NCI-H2029 treated with DMSO at 0.1 percent for 48 hours (cell line): ENCODE results near the gene ZFYVE21.
A peak's percentile ranks its signal among the peaks of the same experiment; 100 is the strongest.

ENCODE experiments used
- DNase-seq: peaks from one replicate; lab custom pipeline; 2025; lab: John Stamatoyannopoulos, UW

The ZFYVE21 gene

GRCh38 chr14:103725001-103725682 is 9.5 kb downstream of the ZFYVE21 start:
- DNase-seq = no peak

- DNase-seq = no peak
These were observed 10.3 kb downstream of the ZFYVE21 start for GRCh38 chr14:103725739-103726395.

DNA sequence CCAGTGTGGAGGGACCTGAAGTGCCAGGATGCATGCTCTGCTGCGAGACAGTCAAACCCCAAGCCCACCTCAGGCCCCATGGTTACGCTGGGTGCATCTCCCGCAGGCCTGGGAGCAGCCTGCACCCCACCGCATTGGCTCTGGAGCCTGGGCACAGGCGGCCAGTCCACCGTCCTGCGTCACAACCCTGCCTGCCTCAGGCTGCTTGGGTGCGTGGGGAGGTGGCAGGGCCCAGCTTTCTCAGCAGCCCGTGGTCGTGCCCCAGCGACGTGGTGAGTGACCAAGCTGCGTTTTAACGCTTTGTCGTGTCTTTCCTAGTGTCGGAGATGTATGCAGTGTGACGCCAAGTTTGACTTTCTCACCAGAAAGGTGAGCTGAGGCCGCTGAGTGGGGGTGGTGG is 10.9 kb downstream of the ZFYVE21 start:
- DNase-seq = no peak

GRCh38 chr14:103727313-103727980 is 11.8 kb downstream of the ZFYVE21 start:
- DNase-seq = no peak

DNA sequence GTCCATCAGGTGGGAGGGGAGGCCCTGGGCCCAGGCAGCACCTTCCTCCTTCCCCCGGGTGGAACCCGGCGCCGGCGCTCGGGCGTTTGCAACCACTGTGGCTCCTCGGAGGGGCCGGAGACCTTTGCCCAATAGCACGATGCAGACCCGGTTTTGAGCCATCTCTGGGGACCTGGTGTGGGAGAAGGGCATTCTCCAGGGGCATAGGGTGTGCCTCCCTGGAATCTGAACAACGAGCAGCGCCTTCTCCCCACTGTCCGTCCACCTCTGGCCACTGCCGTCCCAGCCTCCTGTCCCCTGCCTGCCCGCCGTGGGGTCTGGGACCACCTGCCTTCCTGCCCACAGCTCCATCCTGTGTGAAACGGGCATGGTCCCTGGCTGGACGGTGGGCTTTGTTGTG is 12.5 kb downstream of the ZFYVE21 start:
- no peak for DNase-seq

GRCh38 chr14:103728721-103729120 is 13.1 kb downstream of the ZFYVE21 start:
- DNase-seq = peak; percentile 2

DNA sequence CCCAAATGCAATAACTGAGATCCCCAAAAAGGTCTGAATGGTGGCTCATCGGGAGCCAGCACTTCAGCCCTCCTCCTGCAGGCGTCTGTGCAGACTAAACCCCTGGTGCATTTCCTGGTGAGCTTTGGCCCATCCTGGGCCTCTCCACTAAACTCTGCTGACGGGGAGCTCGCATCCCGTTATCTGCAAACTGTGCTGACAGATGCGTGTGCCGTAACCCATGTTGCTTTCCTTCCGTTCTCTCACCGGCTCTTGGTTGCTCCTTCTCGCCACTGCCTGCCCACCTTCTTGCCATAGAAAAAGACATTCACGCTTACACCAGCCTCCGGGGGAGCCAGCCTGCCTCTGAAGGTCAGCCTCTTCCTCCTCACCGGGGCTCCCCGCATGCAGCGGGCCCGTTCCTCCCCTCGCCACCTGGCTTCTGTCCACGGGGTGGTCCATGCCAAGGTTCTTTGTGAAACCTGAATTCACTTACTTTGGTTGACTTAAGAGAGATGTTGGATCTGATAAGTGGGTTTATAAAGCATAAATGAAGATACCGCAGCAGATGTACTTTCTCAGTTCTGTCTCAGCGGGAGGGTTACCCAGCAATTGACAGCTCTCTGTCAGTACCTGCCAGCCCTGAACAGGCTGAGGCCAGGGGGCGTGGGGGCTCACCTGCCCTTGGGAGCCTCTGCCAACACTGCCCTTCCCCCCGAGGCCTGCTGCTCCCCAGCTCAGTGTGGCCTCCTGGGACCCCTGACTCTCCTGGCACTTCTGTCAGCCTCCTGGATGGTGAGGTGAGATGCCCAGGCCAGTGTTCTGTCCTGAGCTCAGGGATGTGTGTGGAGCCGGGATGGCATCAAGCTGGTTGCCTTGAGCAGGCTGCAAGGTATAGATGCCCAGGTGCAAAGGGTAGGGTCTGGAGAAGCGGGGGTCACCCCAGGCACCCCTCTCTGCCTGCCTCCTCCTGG is 14.2 kb downstream of the ZFYVE21 start:
- DNase-seq = no peak

DNA sequence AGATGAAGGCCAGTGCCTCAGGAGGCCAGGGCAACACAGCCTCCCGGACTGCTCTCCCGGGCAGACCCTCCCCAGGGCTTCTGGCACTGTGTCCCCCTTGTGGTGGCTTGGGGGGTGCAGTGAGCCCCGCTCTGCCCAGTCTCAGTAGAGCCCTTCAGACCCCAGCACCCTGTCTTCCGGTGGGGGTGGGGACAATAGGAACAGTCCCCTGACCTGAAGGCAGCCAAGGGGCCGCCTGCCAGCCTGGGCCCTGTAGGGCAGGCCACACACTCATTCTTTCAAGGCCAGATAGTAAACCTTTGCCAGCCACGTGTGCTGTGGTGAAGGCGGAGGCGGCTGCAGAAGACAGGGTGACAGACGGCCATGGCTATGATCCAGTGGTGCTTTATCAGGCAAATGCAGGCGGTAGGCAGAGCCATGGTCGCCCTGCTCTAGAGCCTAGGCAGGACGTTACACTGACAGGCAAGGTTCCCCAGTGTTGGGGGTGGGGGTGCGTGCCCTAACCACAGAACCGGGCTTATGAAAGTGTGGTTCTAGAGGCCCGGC is 15.0 kb downstream of the ZFYVE21 start:
- DNase-seq = no peak

GRCh38 chr14:103731481-103731880 is 15.9 kb downstream of the ZFYVE21 start:
- no peak for DNase-seq

DNA sequence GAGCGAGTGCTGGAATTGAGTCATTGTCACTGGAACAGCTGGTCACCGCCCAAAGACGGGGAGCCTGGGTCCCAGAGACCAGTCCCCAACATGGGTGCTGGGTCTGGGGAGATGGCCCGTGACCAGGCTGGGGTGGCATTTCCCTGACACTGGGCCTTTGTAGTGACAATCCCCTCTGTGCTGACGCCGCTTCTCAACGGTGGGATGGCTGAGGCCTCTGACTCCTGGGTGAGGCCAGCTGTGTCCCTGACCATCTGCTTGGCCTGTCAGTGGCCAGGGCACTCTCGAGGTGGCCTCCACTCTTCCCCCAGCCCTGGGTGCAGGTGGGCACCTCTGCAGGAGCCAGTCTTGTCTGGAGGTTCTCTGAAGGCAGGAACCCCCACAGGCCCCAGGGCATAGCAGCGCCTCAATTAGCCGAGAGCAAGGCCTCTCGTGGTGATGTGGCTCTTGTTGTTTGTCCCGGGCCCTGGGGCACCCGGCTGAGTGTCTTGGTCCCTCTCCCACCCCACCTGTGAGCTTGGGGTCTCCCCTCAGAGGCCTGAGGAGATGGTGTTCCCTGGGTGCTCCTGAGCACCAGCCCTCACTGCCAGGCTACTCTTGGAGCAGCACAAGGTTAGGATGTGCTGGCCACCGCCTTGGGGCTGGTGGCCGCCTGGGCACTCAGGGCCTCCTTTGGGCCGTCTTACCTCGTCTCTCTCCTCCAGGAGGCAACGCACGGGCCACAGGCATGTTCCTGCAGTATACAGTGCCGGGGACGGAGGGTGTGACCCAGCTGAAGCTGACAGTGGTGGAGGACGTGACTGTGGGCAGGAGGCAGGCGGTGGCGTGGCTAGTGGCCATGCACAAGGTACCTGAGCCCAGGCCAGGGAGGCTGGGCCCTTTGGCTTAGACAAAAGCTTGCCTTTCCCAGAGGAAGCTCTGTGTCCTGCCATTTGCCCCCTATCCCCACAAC is 16.6 kb downstream of the ZFYVE21 start:
- DNase-seq = no peak

DNA sequence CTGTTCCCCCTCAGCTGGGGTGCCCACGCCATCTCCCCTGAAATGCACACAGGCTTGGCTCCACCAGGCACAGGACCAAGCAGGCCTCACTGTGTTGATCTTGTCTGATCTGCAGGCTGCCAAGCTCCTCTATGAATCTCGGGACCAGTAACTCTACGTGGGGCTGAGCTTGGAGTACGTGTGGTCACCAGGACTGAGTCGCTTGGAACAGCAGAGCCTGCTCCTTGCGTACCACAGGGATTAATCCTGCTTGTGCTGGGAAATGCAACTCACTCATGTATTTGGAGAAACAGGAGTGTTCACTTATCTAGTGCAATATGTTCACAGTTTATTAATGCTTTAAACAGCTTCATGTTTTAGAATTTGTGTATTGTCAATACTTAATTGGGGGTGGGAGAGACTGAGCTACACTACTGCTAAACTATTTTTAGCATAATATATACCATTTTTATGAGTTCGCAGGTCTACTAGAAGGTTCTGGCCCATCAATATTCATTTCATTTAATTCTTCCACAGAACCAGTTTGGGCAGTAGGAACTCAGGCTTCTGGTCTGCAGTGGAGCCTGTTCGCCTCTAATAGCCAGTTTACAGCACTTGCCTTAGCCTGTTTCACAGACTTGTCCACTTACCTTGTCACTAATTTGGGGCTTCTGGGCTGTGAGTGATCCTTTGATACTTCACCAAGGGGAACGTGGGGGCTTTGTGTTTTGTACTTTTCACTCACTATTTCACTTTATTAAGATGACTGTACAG is 17.4 kb downstream of the ZFYVE21 start:
- DNase-seq = no peak

GRCh38 chr14:103733651-103734050 is 18.0 kb downstream of the ZFYVE21 start:
- DNase-seq = no peak

DNA sequence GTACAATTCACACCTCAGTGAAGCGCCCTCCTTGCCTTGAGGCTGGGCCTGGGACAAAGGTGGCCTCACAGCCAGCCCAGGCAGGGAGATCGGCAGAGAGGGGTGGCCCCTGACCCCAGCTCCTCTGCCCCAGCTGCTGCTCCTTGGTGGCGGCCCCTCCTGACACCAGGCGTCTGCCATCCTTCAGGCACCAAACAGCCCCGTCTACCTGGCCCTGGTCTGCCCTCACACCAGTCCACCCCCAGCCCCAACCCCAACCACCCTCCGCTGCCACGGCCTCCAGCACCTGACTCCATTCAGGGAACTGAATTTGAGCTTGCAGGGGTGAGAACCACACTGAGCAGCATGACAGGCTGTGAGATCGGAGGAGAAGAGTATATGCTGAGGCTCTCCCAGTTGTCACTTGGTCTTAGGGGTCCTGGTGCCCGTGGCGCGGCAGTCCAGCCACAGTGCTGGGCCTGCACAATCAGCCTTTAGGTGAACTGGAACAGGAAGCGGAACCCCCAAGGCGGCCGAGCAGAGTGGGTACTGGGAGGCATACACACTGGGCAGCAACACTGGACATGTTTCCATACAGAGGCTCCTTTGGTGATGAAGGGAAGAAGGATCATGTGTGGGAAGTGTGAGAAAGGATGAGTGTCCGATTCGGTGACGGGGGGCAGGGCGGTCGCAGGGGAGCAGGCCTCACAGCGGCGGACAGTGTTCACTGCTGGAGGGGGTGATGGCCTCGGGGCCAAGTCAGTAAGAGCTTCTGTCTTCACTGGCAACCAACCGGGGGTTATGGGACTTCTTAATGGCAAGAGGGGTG is 18.7 kb downstream of the ZFYVE21 start:
- DNase-seq = no peak

GRCh38 chr14:103735022-103735421 is 19.4 kb downstream of the ZFYVE21 start:
- no peak for DNase-seq

- DNase-seq = no peak
These were observed 19.8 kb downstream of the ZFYVE21 start for GRCh38 chr14:103735439-103735814.

GRCh38 chr14:103735815-103736545 is 20.4 kb downstream of the ZFYVE21 start:
- no peak for DNase-seq

DNA sequence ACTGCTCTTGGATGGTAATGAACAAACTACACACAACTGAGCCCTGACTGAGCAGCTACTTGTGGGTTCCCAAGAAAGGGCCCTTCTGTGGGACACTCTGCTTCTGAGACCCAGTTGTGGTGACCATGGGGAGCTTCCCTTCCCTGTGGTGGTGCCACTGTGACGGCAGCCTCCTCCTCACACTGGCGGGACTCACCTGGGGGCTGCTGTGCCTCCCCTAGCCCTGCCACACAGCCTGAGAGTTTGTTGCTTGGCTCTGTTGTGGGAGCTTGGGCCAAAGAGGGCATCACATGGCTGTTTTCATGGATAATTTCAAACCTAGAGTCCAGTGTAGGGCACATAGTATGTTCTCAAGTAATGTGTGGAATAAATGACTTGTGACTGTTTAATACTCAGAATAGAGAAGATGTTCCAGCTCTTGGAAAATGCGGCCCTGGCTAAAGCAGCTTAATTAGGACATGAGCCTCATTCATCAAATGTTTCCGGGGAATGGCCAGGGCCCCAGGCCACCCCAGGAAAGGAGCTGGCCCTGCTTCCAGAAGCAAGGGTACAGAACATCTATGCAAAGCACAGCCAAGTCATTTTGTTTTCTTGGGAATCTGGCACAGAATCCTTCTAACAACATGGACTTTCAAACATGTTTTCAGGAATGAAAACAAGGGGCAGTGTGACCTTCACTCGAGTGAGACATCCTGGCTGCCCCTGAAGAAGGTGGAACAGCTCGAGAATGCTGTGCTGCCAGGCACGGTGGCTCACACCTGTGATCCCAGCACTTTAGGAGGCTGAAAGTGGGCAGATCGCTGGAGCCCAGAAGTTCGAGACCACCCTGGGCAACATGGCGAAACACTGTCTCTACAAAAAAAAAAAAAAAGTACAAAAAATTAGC is 21.2 kb downstream of the ZFYVE21 start:
- DNase-seq = no peak
